NCI-H187 treated with DMSO at 0.1 percent for 48 hours (cell line): Measurements from ENCODE around the gene ARRDC1.
"Not testable (repeated sequence)": the region's sequence is repeated elsewhere in the genome, so short reads cannot be mapped to it uniquely, and the experiment has no call there.

Experiments
- DNase-seq: peaks from one replicate; lab custom pipeline; 2025; lab: John Stamatoyannopoulos, UW

ARRDC1 gene

GRCh38 chr9:137586854-137587253 lies 18.6 kb upstream of the ARRDC1 start:
- no peak for DNase-seq

DNA sequence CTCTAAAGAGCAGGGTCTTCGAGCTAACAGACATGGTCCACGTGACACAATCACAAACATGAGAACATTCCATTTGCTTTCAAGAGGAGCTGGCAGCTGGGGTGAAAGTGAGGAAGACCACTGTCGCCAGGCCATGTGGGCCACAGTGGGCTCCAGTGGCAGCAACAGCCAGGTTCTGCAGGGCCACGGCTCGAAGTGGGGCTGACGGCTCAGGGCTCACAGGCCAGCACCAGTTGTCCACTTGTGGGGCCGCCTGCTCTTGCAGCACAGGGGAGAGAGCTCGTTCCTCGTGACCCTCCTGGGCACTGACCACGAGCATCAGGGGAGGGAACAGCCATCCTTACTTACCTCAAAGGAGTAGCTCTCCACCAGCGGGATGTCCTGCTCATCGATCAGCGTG lies 17.2 kb upstream of the ARRDC1 start:
- no peak for DNase-seq

GRCh38 chr9:137588891-137589290 lies 16.6 kb upstream of the ARRDC1 start:
- no peak for DNase-seq

DNA sequence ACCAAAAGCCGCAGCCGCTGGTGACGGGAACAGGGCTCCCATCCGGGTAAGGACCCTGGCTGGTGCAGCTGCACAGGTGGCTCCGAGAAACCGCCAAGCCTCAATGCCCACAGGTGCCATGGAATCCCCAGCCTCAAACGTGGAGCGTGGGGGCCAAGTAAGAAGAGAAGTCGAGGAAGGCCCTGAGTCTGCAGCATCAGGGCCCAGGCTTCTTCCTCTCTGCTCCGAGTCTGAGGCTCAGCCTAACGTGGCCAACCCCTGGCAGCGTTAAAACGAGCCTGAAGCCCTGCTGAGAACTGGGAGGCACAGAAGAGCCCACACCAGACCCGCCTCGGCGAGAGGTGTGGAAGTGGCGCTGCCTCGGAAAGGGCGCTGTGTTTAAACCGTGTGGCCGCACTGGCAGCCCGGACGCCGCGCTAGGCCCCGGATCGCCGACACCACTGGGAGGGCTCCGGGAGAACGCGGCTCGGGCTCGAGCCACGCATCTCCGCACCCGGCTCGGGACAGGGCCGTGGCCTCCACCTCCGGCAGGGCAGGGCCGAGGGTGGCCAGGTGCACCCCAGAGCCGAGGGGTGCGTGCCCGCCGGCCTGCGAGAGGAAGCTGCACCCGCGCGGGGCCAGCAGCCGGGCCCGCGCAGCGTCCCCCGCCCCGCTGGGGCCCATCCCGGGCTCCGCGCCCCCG lies 15.9 kb upstream of the ARRDC1 start:
- no peak for DNase-seq

GRCh38 chr9:137590123-137590468 lies 15.4 kb upstream of the ARRDC1 start:
- DNase-seq = no peak

DNA sequence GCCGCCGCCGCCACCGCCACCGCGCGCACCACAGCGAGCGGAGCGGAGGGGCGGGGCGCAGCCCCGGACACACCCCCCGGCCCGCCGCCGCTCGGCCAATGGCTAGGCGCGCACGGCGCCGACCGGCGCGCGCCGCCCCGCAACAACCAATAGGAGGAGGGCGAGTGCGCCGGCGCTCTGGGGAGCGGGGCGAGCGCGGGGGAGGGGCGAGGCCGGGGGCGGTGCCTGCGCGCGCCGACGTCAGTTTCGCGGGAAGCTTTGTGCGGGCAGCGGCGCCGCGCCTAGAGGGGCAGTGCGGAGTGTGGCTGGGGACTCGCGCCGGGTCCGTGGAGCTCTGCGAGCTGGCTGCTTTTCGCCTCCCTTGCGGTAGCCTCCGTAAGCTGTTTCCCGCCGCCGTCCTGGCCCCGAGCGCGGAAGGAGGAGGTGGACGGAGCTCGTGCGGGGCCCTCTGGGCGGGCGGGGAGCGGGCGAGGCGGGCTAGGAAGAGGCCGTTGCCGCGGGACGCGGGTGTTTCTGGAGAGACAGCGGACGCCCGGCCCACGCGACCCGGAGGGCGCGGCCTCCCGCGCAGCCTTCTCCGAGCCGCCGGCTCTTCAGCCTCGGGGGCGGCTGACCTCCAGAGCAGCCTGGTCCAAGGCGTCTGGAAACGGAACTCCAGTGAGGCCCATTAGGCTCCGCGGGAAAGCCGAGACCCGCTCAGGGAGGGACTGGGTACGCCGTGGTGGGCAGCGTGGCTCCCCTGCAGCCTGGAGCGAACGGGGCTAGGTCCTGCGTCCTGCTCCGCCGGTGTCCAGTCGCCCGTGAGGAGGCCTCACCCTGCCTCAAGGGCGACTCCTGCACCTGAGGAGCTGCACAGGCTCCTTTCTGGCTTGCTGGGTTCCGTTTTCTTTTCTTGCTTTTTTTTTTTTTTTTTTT lies 14.8 kb upstream of the ARRDC1 start, which contains the start of gene ZMYND19:
TSS of gene ZMYND19 (minus strand) at position 44 of the 915 bp plus-strand sequence. CDS start 249 bp downstream, outside the sequence.
- DNase-seq = peak; percentile 12

GRCh38 chr9:137592767-137593166 lies 12.7 kb upstream of the ARRDC1 start:
- DNase-seq = no peak

DNA sequence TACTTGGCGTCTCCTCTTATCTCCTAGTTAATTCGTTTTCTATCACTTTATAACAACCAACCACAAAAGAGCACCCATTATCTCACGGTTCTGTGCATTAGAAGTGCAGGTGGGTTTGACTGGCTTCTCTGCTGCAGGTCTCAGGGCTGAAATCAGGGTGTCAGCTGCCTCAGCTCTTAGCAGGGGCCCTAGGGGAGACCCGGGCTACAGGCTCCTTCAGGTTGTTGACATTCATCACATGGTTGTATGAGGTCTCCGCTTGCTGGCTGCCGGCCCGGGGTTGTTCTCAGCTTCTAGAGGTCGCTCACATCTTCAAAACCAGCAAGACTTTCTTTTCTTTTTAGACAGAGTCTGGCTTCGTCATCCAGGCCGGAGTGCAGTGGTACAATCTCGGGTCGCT lies 12.3 kb upstream of the ARRDC1 start:
- DNase-seq = no peak

DNA sequence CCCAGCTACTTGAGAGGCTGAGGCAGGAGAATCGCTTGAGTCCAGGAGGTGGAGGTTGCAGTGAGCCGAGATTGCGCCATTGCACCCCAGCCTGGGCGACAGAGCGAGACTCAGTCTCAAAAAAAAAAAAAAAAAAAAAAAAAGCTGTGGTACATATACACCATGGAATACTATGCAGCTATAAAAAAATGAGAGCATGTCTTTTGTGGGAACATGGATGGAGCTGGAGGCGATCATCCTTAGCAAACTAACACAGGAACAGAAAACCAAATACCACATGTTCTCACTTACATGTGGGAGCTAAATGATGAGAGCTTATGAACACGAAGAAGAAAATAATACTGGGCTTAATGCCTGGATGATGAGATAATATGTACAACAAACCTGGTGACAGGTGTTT lies 8.9 kb upstream of the ARRDC1 start:
- not testable (repeated sequence) for DNase-seq

GRCh38 chr9:137598943-137599342 lies 6.5 kb upstream of the ARRDC1 start:
- DNase-seq = no peak

- no peak for DNase-seq
Measured at GRCh38 chr9:137602661-137603060, 2.8 kb upstream of the ARRDC1 start.

- no peak for DNase-seq
Measured at GRCh38 chr9:137603879-137604278, 1.6 kb upstream of the ARRDC1 start.

DNA sequence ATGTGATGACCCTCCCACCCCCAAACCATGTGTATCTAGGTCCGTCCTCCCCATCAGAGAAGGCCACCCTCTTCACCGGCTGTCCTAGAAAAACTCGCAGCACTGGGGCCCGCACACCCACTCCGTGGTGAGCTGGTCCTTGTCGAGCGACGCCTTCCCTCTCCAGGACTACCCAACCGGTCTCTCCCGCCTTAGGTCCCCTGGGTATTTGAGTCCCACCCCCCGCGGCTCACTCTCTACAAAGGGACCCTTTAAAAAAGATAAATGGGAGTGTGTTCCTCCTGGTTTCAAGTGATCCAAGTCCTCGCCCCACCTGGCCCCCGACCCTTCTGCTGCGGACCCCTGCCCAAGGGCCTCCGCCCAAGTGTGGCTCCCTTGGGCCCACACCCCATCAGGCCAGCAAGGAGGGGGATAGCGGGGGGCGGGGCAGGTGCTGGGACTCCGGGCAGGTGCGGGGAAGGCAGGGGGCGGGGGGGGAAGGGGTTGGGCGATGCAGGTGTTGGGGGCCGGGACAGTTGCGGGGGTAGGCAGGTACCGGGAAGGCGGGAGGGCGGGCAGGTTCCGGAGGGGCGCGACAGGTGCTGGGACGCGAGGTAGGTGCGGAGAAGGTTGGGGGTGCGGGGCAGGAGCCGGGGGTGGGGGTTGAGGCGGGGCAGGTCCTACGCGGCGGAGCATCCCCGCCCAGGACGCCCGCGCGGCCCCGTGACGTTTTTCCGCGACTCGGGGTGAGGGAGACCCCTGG lies 970 bp upstream of the ARRDC1 start:
- no peak for DNase-seq

- no peak for DNase-seq
Measured at GRCh38 chr9:137606005-137606621, 627 bp downstream of the ARRDC1 start.

DNA sequence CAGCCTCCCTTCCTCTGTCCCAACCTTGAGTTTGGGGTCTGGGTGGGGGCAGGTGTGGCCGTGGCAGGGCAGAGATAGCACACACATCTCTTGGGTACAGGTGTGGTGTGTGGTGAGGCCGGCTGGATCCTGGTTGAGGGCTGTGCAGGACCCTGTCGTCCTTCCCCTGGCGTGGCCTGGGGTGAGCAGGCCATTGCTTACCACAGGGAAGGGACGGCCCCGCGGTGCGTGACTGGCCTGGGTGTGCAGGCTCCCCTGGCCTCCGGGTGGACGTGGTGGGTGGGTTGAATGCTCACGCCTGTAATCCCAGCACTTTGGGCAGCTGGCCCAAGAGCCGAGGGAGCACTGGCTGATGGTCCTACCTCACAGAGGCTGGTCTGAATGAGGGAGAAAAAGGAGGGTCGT lies 1.2 kb downstream of the ARRDC1 start:
- no peak for DNase-seq

- DNase-seq = no peak
Measured at GRCh38 chr9:137607141-137607857, 1.8 kb downstream of the ARRDC1 start.

GRCh38 chr9:137610944-137611343 lies 5.5 kb downstream of the ARRDC1 start:
- DNase-seq = no peak

- no peak for DNase-seq
Measured at GRCh38 chr9:137611623-137612609, 6.4 kb downstream of the ARRDC1 start.

DNA sequence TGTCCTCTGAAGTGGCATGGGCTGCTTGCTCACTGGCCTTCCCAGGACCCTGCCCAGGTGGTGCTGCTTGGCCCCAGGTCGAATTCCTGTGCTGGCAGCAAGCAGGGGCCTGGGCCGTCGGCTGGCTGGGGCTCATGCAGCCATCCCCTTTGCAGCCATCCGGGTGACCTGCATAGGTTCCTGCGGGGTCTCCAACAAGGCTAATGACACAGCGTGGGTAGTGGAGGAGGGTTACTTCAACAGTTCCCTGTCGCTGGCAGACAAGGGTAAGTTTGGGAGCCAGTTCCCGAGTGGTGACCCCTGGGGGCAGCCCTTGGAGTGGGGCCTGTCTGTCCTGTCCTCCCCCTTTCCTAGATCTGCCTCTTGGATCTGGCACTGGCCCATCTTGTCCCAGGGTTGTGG lies 7.3 kb downstream of the ARRDC1 start:
- DNase-seq = no peak

- no peak for DNase-seq
Measured at GRCh38 chr9:137613259-137613658, 7.8 kb downstream of the ARRDC1 start.
